ENCODE results near the gene RNF208. TPM values are rescaled to one million over a fixed set of nuclear protein-coding genes. Genes with fewer than 3 reads are reported as not detected.
A peak's percentile ranks its signal among the peaks of the same experiment; 100 is the strongest.

Gene RNF208
- total and polyA plus RNA-seq, 5 experiments from 2014 or later: 0.91 to 1.7 TPM; not detected in 3

DNA sequence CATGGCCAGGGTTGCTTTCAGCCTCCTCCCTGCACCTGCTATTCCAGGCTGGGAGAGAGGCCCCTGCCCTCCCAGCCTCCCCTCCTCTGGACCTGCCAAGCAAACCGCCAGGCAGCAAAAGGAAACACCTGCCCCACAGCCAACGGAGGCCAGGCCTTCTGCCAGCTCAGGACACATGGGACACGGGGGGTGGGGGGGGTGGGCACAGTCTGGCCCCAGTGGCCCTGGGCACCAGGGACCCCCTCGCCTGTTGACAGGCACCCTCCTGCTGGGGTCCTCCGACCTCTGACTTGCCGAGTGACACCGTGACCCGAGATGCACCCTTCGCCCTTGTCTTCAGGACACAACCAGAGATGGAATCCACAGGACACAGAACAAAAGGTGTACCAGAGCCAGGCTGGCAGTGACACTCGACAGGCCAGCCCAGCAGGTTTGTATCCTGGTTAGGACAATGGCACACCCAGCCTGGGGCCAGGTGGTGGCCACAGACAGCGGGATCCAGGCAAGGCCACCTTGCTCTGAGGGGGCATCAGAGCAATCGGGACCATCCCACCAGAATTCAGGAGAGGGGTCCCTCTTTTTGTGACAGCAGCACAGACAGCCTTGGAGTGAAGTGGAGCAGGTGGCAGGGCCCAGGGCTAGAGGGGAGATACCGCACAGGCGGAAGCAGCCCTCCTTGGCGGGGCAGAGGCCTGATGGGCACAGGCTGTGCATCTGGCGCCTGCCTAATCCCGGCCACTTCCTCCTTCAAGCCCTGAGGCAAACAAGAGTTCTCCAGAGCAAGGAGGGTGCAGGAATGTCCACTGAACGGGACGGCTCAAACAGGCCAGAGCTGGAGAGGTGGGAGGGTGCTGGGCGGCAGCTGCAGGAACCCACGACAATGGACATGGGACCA lies 48.9 kb downstream of the RNF208 start:
- no peak for DNase-seq
- no peaks in the 10 kb centered on the region for H3K9me3 Mint-ChIP-seq
- no peak overlapping the region for H3K27ac Mint-ChIP-seq
- peaks cover 0 to 5% (median 0%) of the 10 kb centered on the region in 3 donors for H3K36me3 Mint-ChIP-seq
- H3K4me3 Mint-ChIP-seq: peak overlapping the region in 1 of 10 donors; percentile 45
- peaks cover 0 to 16% (median 4%) of the 10 kb centered on the region in 4 donors for H3K4me1 Mint-ChIP-seq
- H3K27me3 Mint-ChIP-seq: peaks cover 0 to 18% (median 3%) of the 10 kb centered on the region in 5 donors
- POLR2A ChIA-PET: interaction anchor here (1.6 to 2.4 kb wide), 3 partner anchors 15 to 43 kb away, joined by 5 to 11 read pairs (median 6); partner anchors contain the start of genes ANAPC2 and SSNA1
- no peak for ATAC-seq

- Mint-ChIP-seq H3K4me3 (no peak overlapping the region), H3K27ac (no peak overlapping the region), H3K36me3 (no peaks in the 10 kb centered on the region), H3K4me1 (peaks cover 0 to 18% (median 5%) of the 10 kb centered on the region in 4 donors), H3K27me3 (peaks cover 3 to 29% (median 8%) of the 10 kb centered on the region in 5 donors), H3K9me3 (peaks cover 0 to 3% (median 0%) of the 10 kb centered on the region in 9 donors)
- no peak for ATAC-seq
- POLR2A ChIA-PET: interaction anchor here (0.7 to 1.6 kb wide), 4 partner anchors 9 to 50 kb away, joined by 3 to 6 read pairs (median 3); partner anchors contain the start of genes ANAPC2 and SSNA1
- DNase-seq: no peak
Measured at GRCh38 chr9:137171149-137171900, 50.7 kb downstream of the RNF208 start.

GRCh38 chr9:137170486-137171148 lies 51.4 kb downstream of the RNF208 start:
- no peak for DNase-seq
- no peak overlapping the region for H3K27ac Mint-ChIP-seq
- POLR2A ChIA-PET: interaction anchor here (0.7 to 1.3 kb wide), 3 partner anchors 8 to 51 kb away, joined by 3 to 6 read pairs (median 3); partner anchors contain the start of genes ANAPC2 and SSNA1
- H3K4me1 Mint-ChIP-seq: peaks cover 0 to 16% (median 5%) of the 10 kb centered on the region in 4 donors
- H3K4me3 Mint-ChIP-seq: peak overlapping the region in 1 of 10 donors; percentile 38
- H3K36me3 Mint-ChIP-seq: no peaks in the 10 kb centered on the region
- H3K27me3 Mint-ChIP-seq: peaks cover 3 to 34% (median 8%) of the 10 kb centered on the region in 5 donors
- peaks cover 0 to 3% (median 0%) of the 10 kb centered on the region in 9 donors for H3K9me3 Mint-ChIP-seq
- ATAC-seq: no peak

Other genes with a start within 250 kb of the RNF208 start
Only the 30 nearest of the 32 such genes appear.
- gene PAXX, start 229.8 kb downstream of the RNF208 start, total RNA-seq: 100 to 1,000 TPM; 129 to 137 TPM
- gene PAXX, start 229.8 kb downstream of the RNF208 start, polyA plus RNA-seq: 100 to 1,000 TPM; 104 to 119 (median 112) TPM
- gene CLIC3, start 225.7 kb downstream of the RNF208 start, total RNA-seq: 10 to 100 TPM; 11.1 to 13.5 TPM
- gene CLIC3, start 225.7 kb downstream of the RNF208 start, polyA plus RNA-seq: 10 to 100 TPM in 2 of 3 donors, 1 to 10 TPM in 1; 7.0 to 30.2 (median 16.9) TPM
- gene ABCA2, start 194.0 kb downstream of the RNF208 start, total RNA-seq: 10 to 100 TPM; 37.0 to 41.5 TPM
- gene ABCA2, start 194.0 kb downstream of the RNF208 start, polyA plus RNA-seq: 1 to 10 TPM; 3.9 to 9.4 (median 4.7) TPM
- gene FUT7, start 190.2 kb downstream of the RNF208 start, total RNA-seq: under 1 TPM in 1 of 2 experiments, not detected in 1; 0.13 TPM
- 1 to 10 TPM; 1.2 to 1.6 (median 1.6) TPM for gene FUT7, start 190.2 kb downstream of the RNF208 start, polyA plus RNA-seq
- 1 to 10 TPM; 2.8 to 4.3 TPM for gene NPDC1, start 176.1 kb downstream of the RNF208 start, total RNA-seq
- gene NPDC1, start 176.1 kb downstream of the RNF208 start, polyA plus RNA-seq: 1 to 10 TPM; 2.1 to 9.3 (median 4.2) TPM
- gene ENTPD2, start 168.2 kb downstream of the RNF208 start, total RNA-seq: not detected
- not detected for gene ENTPD2, start 168.2 kb downstream of the RNF208 start, polyA plus RNA-seq
- gene SAPCD2, start 151.7 kb downstream of the RNF208 start, total RNA-seq: under 1 TPM; 0.27 to 0.44 TPM
- gene SAPCD2, start 151.7 kb downstream of the RNF208 start, polyA plus RNA-seq: under 1 TPM in 2 of 3 donors, not detected in 1; 0.23 to 0.27 TPM
- gene UAP1L1, start 144.7 kb downstream of the RNF208 start, total RNA-seq: 10 to 100 TPM; 25.2 to 28.7 TPM
- gene UAP1L1, start 144.7 kb downstream of the RNF208 start, polyA plus RNA-seq: 1 to 10 TPM; 2.3 to 7.8 (median 2.8) TPM
- gene MAN1B1, start 135.3 kb downstream of the RNF208 start, total RNA-seq: 10 to 100 TPM; 66.9 to 73.2 TPM
- gene MAN1B1, start 135.3 kb downstream of the RNF208 start, polyA plus RNA-seq: 10 to 100 TPM; 30.6 to 46.6 (median 38.3) TPM
- 100 to 1,000 TPM; 278 to 298 TPM for gene DPP7, start 107.5 kb downstream of the RNF208 start, total RNA-seq
- gene DPP7, start 107.5 kb downstream of the RNF208 start, polyA plus RNA-seq: 100 to 1,000 TPM in 2 of 3 donors, 10 to 100 TPM in 1; 98.7 to 126 (median 121) TPM
- not detected for gene GRIN1, start 83.1 kb downstream of the RNF208 start, total RNA-seq
- not detected for gene GRIN1, start 83.1 kb downstream of the RNF208 start, polyA plus RNA-seq
- gene LRRC26, start 52.2 kb downstream of the RNF208 start, total RNA-seq: not detected
- gene LRRC26, start 52.2 kb downstream of the RNF208 start, polyA plus RNA-seq: not detected
- not detected for gene TMEM210, start 50.2 kb downstream of the RNF208 start, total RNA-seq
- not detected for gene TMEM210, start 50.2 kb downstream of the RNF208 start, polyA plus RNA-seq
- 100 to 1,000 TPM; 143 to 146 TPM for gene ANAPC2, start 33.7 kb downstream of the RNF208 start, total RNA-seq
- 1 to 10 TPM; 3.4 to 5.9 (median 4.3) TPM for gene ANAPC2, start 33.7 kb downstream of the RNF208 start, polyA plus RNA-seq
- 10 to 100 TPM; 39.2 to 43.4 TPM for gene SSNA1, start 33.6 kb downstream of the RNF208 start, total RNA-seq
- 100 to 1,000 TPM in 2 of 3 donors, 10 to 100 TPM in 1; 97.8 to 123 (median 119) TPM for gene SSNA1, start 33.6 kb downstream of the RNF208 start, polyA plus RNA-seq
- 10 to 100 TPM; 10.1 TPM for gene TPRN, start 21.5 kb downstream of the RNF208 start, total RNA-seq
- gene TPRN, start 21.5 kb downstream of the RNF208 start, polyA plus RNA-seq: under 1 TPM; 0.15 to 0.42 (median 0.39) TPM
- gene TMEM203, start 16.6 kb downstream of the RNF208 start, total RNA-seq: 10 to 100 TPM; 42.7 to 43.0 TPM
- gene TMEM203, start 16.6 kb downstream of the RNF208 start, polyA plus RNA-seq: 100 to 1,000 TPM; 128 to 163 (median 155) TPM
- 10 to 100 TPM; 35.0 to 39.8 TPM for gene NDOR1, start 16.5 kb downstream of the RNF208 start, total RNA-seq
- 1 to 10 TPM; 2.4 to 9.5 (median 5.7) TPM for gene NDOR1, start 16.5 kb downstream of the RNF208 start, polyA plus RNA-seq
- under 1 TPM; 0.30 to 0.47 TPM for gene CYSRT1, start 2.9 kb upstream of the RNF208 start, total RNA-seq
- gene CYSRT1, start 2.9 kb upstream of the RNF208 start, polyA plus RNA-seq: not detected
- under 1 TPM in 1 of 2 experiments, not detected in 1; 0.21 TPM for gene RNF224, start 5.3 kb upstream of the RNF208 start, total RNA-seq
- not detected for gene RNF224, start 5.3 kb upstream of the RNF208 start, polyA plus RNA-seq
- not detected for gene SLC34A3, start 8.7 kb upstream of the RNF208 start, total RNA-seq
- not detected for gene SLC34A3, start 8.7 kb upstream of the RNF208 start, polyA plus RNA-seq
- 10 to 100 TPM; 60.2 TPM for gene TUBB4B, start 19.0 kb upstream of the RNF208 start, total RNA-seq
- gene TUBB4B, start 19.0 kb upstream of the RNF208 start, polyA plus RNA-seq: 10 to 100 TPM; 10.8 to 23.4 (median 22.5) TPM
- gene STPG3, start 29.0 kb upstream of the RNF208 start, total RNA-seq: not detected
- not detected for gene STPG3, start 29.0 kb upstream of the RNF208 start, polyA plus RNA-seq
- gene NELFB, start 33.1 kb upstream of the RNF208 start, total RNA-seq: 10 to 100 TPM; 42.4 to 45.9 TPM
- gene NELFB, start 33.1 kb upstream of the RNF208 start, polyA plus RNA-seq: 10 to 100 TPM; 20.4 to 29.7 (median 25.0) TPM
- 1 to 10 TPM in 1 of 2 experiments, under 1 TPM in 1; 0.91 to 1.4 TPM for gene TOR4A, start 55.5 kb upstream of the RNF208 start, total RNA-seq
- gene TOR4A, start 55.5 kb upstream of the RNF208 start, polyA plus RNA-seq: under 1 TPM in 2 of 3 donors, not detected in 1; 0.12 to 0.15 TPM
- 1 to 10 TPM; 2.4 to 2.5 TPM for gene NRARP, start 80.0 kb upstream of the RNF208 start, total RNA-seq
- not detected for gene NRARP, start 80.0 kb upstream of the RNF208 start, polyA plus RNA-seq
- 10 to 100 TPM; 26.4 to 28.3 TPM for gene EXD3, start 200.9 kb upstream of the RNF208 start, total RNA-seq
- gene EXD3, start 200.9 kb upstream of the RNF208 start, polyA plus RNA-seq: 1 to 10 TPM; 2.6 to 4.3 (median 3.9) TPM
- 1 to 10 TPM; 4.1 to 4.5 TPM for gene NOXA1, start 201.2 kb upstream of the RNF208 start, total RNA-seq
- gene NOXA1, start 201.2 kb upstream of the RNF208 start, polyA plus RNA-seq: 1 to 10 TPM in 2 of 3 donors, under 1 TPM in 1; 0.75 to 1.1 (median 1.1) TPM
- not detected for gene ENTPD8, start 219.1 kb upstream of the RNF208 start, total RNA-seq
- gene ENTPD8, start 219.1 kb upstream of the RNF208 start, polyA plus RNA-seq: not detected
- 10 to 100 TPM; 19.1 to 19.3 TPM for gene NSMF, start 237.1 kb upstream of the RNF208 start, total RNA-seq
- gene NSMF, start 237.1 kb upstream of the RNF208 start, polyA plus RNA-seq: 10 to 100 TPM in 1 of 3 donors, 1 to 10 TPM in 2; 7.7 to 14.7 (median 8.2) TPM

All from naive thymus-derived CD8-positive, alpha-beta T cell (primary cell).